NB4 (cell line): Measurements from ENCODE around the gene COPS7A.

Experiments
- POLR2A ChIP-seq: IDR thresholded peaks from 2 replicates; pipeline ENCODE4 v1.6.1; 2011; ENCODE audit warnings: mild to moderate bottlenecking; ENCODE audit not compliant: insufficient read length; ENCODE audit errors: extremely low read depth
- TF ChIP-seq, protein P1 (sequence below): IDR thresholded peaks from one replicate; pipeline ENCODE4 v1.5.1; 2012; ENCODE audit warnings: low read depth, low read length

DNA sequence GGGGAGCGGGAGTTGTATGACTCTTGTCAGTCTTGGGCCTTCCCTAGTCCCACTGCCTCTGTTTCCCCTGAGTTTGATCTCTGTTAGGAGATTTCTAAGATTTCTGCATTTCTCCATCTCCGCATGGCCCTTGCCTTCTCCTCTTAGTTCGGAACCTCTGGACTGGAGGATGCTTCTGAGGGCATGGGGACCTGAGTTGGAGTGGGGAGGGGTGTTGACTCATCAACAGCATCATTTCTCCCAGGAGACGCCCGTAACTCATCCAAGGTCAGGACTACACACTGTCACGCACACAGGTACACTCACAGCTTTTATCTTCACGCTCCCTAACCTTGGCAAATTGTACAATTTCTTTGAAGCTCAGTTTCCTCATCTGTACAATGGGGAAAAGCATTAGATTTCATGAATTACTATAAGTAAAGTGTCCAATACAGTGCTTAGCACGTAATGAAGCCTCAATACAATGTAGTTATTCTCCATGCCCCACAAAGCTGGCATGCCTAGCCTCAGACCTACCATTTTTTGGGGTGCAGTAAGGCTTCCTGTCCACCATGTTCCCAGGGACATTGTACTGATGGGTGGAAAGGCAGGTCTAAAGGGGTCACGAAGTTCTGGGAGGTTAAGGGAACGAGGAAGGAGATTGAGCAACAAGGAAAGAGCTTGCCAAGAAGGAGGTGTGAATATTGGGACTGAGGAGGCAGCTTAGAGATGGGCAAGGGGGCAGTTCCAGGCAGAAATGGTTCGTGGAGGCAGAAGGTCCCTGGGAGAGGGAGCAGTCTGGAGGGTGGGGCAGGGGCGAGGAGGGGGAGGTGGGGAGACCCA, 47.9 kb downstream of the COPS7A start:
- TF ChIP-seq POLR2A, result no peak
- TF ChIP-seq, protein P1, sequence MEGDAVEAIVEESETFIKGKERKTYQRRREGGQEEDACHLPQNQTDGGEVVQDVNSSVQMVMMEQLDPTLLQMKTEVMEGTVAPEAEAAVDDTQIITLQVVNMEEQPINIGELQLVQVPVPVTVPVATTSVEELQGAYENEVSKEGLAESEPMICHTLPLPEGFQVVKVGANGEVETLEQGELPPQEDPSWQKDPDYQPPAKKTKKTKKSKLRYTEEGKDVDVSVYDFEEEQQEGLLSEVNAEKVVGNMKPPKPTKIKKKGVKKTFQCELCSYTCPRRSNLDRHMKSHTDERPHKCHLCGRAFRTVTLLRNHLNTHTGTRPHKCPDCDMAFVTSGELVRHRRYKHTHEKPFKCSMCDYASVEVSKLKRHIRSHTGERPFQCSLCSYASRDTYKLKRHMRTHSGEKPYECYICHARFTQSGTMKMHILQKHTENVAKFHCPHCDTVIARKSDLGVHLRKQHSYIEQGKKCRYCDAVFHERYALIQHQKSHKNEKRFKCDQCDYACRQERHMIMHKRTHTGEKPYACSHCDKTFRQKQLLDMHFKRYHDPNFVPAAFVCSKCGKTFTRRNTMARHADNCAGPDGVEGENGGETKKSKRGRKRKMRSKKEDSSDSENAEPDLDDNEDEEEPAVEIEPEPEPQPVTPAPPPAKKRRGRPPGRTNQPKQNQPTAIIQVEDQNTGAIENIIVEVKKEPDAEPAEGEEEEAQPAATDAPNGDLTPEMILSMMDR, result no peak
